NCI-H1436 treated with DMSO at 0.1 percent for 48 hours (cell line): ENCODE results near the gene KCNIP4.
"Not testable (repeated sequence)": the region's sequence is repeated elsewhere in the genome, so short reads cannot be mapped to it uniquely, and the experiment has no call there.

ENCODE experiments used
- DNase-seq: peaks from one replicate; lab custom pipeline; 2025; lab: John Stamatoyannopoulos, UW

The KCNIP4 gene

DNA sequence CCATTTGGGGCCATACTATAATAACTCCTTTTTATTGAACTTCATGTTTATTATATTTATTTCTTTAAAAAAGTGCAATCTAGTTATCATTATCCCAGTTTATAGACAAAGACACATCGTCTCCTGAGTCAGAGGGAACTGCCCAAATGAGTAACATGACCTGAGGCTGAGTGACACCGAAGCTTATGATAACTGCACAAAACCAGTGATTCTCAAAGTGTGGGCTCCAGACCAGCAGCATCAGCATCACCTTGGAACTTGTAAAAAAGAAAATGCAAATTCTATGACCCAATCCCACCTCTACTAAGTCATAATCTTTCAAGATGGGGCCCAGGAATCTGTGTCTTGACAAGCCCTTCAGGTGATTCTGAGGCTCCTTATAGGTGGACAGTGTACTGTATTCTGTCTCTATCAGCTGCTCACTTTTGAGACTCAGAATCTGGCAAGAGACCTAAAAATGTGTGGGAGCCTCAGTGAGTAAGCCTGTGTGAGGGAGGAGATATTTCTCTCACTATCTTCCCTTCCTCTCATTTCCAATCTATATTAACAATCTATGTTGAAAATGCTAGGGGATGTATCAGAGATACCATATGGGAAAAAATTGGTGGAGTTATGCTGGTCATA lies 1101.3 kb downstream of the KCNIP4 start:
- DNase-seq, result no peak

DNA sequence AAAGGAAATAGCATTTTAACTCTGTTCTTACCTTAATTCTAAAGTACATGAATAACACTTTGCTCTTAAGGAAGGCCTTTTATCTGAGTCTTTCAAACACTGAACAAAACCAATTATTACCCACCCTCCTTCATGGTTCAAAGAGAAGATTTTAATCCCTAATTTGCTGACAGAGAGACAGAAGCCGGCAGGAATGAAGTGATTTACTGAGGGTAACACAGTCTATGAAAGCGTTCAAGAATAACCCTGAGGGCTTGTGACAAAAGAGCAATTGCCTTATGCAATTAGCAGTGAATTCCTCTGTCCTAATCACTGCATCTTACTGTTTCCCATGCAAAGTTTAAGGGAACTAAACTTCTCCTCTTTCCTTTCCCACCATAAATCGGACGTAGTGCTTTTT lies 1104.3 kb downstream of the KCNIP4 start:
- no peak for DNase-seq

DNA sequence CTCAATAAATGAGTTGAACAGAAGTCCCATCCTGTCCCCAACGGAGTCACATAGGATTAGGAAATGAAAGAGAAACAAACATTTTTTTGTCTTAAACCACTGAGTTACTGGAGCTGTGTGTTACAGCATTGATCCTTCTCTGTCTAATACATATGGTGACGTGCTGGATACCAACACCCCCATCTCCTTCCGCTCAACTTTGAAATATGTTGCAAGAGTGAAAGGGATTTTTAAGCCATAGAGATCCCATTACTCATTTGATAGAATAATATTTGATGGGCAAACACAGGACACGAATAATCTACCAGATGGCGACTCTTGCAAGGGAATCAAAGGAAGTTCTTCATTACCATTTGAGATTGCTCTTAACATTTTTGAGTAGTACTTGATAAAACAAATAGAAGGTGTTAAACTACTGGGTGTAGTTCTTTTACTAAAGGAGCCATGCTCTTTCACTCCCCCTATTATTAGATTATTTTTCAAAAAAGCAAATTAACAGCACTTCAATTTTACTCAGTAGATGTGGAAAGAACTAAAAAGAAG lies 1107.9 kb downstream of the KCNIP4 start:
- no peak for DNase-seq

DNA sequence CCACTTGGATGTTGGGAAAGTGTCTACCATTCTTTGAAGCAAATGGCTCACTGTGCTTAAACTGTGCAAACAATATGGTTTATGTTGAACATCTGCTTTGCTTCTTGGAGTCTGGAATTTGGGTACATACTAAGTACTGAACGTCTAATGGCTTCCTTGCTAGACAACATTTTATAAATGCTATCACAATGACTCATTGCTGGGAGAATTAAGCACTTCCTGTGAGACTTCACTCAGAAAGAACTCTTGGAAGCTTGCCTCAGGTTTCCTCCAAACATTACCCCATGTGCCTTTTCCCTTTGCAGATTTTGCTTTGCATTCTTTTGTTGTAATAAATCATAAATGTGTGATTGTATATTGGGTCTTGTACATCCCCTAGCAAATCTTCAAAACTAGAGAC lies 1108.6 kb downstream of the KCNIP4 start:
- DNase-seq, result no peak

DNA sequence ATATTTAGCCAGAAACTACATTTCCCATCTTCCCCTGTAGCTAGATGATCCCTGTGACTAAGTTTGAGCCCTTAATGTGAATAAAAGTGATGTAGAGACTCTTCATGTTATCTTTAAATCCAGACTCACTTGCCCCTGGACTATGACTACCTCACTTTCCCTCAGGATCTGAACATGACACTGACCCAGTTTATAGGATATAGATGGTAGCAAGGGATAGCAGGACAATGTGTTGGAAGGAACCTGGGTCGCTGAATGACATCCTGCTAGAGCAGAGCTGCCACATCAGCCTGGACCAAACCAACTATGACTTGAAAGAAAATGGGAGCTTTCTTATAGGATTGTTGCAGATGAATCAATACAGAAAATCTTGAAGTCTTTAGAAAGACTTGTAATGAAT lies 1110.1 kb downstream of the KCNIP4 start:
- no peak for DNase-seq

DNA sequence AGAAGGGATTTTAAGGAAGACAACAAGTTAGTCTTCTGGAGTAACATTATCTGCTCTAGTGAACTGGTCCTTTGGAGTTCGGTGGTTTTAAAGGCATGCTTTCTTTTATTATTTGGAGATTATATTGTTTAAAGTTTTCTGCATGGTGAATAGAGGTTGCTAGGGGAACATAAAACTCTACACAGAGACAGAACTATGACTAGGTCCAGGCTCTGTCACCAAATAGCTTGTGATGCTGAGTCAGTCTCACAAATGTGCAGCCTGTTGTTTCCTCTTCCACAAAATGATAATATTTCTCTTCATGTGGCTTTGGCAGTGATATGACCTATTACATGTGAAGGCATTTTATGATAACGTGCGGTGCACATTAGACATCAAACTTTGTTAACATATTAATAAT lies 1115.7 kb downstream of the KCNIP4 start:
- no peak for DNase-seq

DNA sequence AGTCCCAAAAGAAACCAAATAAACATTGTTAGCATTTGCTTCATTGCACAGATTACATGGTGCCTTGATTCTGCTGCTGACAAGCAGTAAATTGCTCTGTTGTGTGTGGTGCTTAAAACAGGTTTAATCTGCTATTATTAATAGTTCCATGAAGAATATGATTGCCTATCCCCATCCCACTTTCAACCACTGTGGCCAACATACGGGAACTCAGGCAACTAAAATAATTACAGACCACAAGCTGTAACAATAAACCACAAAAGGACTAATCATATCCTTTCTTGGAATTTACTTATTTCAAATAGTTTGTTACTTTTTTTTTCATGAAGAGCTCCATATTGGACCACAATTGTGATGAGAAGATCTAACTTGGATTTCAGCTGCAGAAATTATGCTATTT lies 1116.8 kb downstream of the KCNIP4 start:
- no peak for DNase-seq

DNA sequence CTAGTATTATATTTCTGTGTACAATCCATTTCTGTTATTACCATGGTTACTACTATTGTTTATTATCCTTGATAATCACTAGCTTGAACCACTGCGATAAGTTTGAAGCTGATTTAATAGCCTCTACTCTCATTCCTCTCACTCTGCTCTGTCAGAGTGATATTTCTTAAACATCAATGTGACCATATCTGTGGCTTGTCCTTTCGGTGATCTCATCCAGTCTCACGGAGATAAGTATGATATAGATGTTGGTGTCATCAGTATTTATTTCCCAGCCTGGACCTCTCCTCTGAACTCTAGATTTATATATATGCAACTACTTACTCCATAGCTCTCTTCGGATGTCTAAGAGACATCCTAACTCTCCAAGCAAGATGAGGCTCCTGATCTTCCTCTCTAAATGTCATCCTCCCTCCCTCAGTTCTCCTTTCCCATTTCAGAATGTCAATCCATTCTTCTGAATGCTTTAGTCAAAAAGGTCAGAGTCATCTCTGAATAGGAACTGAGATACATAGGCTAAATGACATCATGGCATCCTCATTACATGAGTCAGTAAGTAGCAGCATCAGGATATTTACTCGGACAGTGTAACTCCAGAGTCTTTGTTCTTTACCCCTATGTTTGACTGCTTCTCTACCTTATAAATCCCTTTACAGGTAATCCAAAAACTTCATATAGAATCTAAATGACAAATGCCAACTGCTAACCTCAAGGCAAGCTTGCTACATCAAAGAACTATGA lies 1118.8 kb downstream of the KCNIP4 start:
- DNase-seq, result no peak

DNA sequence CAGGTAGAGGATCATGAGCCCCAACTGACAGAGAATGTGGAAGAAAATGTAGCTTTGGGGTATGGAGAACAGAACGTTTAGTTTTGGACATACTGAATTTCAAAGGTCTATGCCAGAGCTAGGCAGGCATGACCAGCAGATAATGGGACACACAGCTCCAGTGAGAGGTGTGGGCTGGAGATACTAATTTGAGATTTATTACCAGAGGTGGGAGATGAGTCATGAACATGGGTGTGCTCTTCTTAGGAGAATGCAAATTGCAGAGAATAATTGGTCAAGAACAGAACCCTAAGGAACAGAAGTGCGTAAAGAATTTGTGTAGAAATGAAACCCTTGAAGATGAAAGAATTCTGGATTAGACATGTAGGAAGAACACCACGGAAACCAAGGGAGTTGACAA lies 1123.1 kb downstream of the KCNIP4 start:
- DNase-seq, result no peak

DNA sequence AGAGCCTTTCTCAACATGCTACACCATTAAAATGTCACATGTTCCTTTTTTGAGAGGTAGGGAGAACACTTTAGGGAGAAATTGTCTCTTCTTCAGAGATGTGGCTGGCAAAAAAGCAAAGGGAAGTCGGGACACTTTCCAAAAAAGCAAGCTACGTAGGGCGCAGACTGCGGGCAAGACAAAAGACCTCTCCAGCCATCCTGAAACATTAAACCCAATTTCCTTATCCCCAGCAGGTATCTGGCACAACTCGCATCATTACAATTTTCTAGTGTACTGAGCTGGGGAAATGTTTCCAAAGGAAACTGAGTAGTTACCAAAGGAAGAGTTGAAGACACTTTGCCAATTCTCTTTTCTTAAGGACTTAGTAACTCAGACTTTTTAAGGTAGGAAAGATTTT lies 1132.3 kb downstream of the KCNIP4 start:
- no peak for DNase-seq

DNA sequence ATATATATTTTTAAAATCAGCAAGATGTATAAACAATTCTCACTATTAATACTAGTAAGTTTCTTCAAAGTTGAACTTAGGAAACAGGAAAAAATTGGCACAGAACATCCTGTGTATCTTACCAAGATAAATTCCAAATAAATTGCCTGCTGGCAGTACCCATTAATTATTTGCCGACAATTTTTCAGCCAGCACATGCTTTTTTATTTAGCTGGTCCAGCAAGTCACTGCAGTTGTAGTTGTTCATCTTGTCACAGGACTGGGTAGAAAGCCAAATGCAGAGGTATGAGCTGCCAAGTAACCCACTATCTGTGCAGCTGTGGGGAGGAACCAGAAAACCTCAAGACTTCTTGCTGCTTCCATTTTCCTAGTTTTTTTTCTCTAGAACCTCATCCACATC lies 1134.9 kb downstream of the KCNIP4 start:
- no peak for DNase-seq

DNA sequence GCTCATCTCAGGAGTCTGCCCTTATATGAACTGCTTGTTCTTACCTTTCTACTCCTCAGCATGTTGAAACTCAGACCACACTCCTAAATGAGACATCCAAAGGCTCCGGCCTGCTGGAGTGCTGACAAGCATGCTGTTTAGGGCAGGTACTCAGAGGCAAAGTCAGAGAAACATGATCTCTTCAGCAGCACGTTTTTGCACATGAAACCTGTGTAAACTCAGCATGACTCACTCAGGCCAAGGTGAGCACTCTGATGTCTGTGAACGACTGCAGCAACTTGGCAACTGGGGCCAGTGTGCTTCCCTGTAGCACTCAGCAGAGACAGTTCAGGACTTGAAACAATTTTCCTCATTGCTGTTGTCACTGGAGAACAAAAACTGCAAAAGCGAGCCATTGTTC lies 1138.8 kb downstream of the KCNIP4 start:
- DNase-seq, result no peak

DNA sequence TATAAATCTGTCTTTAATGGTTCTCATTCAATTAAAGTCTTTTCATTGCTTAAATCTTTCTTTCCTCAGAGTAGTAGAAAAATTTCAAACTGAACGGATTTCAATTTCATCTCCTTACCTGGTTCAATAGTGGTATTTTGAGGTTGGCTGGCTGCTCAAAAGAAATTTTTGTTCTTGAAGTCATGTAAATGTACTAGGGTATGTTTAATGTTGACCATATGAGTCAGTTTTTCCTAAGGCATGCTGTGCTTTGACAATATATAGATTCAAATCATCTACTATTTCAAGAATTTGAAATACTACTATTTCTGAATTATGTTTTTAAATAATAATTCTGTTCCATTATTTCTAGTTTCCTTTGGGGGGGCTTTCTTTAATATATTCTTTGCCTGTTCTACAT lies 1142.9 kb downstream of the KCNIP4 start:
- no peak for DNase-seq

DNA sequence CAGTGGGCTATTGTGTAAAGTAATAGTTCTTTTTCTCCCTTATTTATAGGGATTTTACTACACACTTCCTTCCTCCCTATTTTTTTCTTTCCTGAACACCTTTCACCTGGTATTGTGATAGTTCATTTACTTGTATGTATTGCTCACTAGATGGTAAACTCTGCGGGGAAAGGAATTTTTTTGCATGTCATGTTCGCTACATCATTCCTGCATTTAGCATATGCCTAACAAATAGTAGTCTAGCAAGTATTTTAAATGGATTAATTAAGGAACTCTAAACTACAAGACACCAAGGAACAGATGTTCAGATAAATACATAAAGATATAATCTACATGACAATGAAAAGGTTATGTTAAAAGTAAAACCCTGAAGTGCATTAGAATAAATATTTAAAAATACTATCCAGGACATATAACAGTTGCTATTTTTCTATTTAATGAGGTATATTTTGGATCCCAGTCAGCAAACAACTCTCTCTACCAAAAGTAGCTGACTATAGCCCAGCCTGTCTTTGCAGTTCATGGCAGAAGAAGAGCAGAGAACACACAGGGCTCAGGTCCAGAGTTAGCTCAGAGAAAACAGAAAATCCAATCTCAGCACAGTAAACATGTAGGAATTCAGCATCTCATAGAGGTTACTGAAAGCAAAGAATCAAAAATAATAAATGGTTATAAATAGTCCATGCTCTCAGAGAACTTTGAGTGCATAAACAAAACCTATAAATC lies 1160.5 kb downstream of the KCNIP4 start:
- no peak for DNase-seq

DNA sequence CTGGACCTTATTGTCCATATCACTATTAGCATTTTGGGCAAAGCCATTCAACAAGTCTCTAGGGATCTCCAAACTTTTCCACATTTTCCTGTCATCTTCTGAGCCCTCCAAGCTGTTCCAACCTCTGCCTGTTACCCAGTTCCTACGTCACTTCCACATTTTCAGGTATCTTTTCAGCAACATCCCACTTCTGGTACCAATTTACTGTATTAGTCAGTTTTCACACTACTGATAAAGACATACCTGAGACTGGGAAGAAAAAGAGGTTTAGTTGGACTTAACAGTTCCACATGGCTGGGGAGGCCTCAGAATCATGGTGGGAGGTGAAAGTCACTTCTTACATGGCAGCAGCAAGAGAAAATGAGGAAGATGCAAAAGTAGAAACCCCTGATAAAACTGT lies 1165.4 kb downstream of the KCNIP4 start:
- not testable (repeated sequence) for DNase-seq

DNA sequence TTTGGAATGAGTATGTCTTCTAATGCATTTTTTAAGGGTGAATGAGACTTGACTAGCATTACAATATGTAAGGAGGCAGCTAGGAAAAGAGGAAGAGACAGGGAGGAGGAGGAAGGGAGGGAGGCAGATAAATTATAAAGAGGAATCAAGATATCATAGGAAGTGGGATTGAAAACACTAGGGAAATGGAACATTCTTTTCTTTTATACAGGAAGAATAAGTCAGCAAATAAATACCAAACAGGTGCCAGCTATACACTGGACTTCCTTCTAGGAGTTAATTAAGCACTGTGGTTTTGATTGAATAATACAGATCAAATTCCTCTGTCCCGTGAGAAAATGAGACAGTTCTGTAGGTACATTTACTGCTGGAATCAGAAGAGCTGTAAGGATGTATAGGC lies 1169.7 kb downstream of the KCNIP4 start:
- DNase-seq, result no peak

DNA sequence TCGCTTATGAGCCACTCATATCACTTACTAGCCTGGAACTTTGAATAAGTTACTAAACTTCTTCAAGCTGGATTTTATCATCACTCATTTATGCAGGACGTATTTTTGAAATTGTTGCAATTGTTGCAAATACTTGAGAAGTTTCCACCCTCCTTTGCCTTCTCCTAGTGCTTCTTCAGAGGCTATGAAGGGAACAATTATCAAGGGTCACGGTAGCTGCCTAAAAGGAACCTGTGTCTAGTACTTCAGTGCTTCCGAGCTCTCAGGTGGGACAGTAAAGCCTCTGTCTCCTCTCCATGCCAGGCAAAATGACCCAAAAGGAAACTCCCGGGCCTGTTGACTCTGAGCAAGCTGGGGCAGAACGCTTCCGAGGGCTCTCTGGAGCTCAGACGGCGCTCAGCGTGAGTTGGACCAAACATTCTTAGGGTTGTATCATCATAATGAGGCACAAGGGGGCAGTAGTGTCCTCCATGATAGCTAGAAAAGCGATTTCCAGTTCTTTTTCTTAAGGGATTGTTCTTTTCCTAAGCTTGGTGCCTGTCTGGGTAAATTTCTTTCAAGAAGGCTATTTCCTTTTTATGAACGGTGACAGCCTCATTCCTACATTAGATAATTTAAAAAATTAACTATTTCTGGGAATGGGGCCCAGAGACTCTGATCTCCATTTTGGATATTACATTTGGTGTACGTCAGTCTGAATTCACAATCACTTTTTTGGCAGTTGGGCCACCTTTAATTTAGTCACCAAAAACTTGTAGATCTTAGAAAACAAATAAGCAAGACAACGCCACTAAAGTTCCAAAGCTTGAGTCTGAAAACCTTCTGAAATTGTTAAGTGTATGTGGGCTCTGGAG lies 1175.2 kb downstream of the KCNIP4 start:
- DNase-seq, result no peak

DNA sequence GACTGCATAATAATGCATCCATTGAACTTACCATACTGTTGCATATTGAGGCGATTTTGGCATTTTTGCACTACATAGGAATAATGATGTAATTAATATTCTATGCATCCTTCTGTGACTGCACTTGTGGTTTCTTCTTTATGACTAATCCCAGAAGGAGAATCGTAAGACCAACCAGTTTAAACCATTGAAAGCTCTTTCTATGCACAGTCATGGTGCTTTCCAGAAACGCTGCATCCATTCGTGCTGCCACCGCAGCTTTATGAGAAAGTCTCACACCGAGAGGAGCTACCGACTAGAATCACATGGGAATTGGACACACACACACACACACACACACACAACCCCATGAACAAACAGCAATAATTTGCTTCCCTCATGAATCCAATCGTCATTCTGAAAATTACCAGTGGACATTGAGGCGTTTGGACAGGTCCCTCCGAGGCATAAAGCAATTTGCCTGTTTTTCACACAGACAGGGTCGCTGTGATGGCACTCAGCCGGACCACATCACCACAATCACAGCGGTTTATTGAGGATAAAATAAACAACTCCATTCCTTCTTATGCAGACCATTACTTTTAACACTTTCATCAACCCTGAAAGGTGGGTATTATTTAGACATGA lies 1184.1 kb downstream of the KCNIP4 start:
- DNase-seq, result no peak

DNA sequence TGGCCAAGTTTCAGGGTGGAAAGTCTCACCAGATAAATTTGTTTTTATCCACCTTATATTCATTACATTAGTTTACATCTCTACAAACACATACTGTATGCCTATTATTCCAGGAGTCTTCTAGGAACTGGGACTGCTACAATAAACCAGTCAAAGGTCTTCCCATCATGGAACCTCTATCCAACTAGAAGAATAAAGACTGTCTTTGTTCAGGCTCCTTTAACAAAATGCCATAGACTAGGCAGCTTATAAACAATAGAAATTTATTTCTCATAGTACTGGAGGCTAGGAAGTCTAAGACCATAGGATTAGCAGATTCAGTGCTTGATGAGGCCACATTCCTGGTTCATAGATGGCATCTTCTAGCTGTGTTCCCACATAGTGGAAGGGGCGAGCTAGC lies 1186.7 kb downstream of the KCNIP4 start:
- DNase-seq, result no peak

DNA sequence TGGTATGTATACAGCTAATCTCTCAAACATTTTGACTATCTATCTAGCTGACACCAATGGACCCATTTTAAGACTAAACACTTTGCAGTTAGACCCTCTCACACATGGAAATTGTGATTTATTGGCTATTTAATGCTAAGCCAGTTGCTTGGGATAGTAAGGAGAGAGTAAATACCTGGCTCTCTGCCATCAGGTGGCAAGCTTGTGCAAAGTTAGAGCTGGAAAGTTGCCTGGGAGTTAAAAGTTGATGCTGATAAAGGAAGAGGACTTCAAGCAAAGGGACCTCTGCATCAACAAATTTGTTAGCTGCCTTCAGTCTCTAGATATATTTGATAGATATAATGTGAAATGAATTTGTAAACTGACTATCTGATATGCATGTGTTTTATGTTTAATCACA lies 1187.2 kb downstream of the KCNIP4 start:
- DNase-seq, result no peak

DNA sequence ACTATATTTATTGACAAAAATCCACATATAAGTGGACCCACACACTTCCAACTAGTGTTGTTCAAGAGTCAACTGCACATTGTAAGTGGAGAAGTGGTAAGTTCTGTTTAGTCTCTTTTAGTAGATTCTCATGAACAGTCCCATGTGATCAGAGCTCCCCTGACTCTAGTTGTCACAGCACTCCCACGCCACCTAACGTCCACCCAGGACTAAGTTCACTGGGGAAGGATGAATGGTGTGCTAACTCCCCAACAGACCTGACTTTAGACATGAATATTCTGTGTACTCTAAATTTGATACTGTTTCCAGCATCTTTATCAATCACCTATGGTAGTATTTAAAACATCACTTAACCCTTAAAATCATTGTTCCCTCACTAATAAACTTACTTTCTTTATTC lies 1188.5 kb downstream of the KCNIP4 start:
- DNase-seq, result no peak

DNA sequence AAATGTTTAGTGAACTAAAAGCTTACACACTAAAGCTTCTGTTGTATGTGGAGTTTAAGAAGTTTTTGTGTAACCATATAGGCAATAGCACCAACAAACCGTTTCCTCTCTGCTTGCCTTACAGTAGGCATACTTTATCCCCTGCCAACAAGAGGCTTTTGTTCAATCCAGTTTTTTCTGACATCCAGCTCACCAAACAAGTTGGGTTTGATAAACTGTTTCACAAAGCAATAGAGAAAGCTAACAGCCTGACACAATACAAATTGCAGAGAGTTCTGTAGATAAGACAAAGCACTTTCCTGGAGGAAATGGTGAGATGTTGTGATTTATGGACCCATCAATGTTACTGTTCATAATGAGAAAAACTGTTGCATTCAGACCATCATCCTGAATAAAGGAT lies 1194.5 kb downstream of the KCNIP4 start:
- no peak for DNase-seq
